Hepatocyte (in vitro differentiated cells): ENCODE data around the gene FOXK1. TPM values are rescaled to one million over a fixed set of nuclear protein-coding genes. Genes with fewer than 3 reads are reported as not detected.

ENCODE experiments used
- DNase-seq: peaks from one replicate; pipeline ENCODE4 v3.0.0-alpha.2; 2016; ENCODE audit warnings: low spot score
- H2AFZ ChIP-seq: fragments of 200-600 bp; sonication (generic); 2 replicates; pipeline ENCODE4 v1.6.0; 2016; ENCODE audit warnings: antibody characterized with exemption, mild to moderate bottlenecking
- H3K27ac ChIP-seq: fragments of 200-600 bp; sonication (generic); 2 replicates; pipeline ENCODE4 v1.5.1; 2016; ENCODE audit warnings: mild to moderate bottlenecking
- H3K27me3 ChIP-seq: fragments of 200-600 bp; sonication (generic); 2 replicates; pipeline ENCODE4 v1.6.1; 2016
- H3K36me3 ChIP-seq: fragments of 200-600 bp; sonication (generic); replicated peaks from 2 replicates; pipeline ENCODE4 v1.5.1; 2016; ENCODE audit warnings: low read depth; ENCODE audit not compliant: insufficient read depth
- H3K4me1 ChIP-seq: fragments of 200-600 bp; sonication (generic); 2 replicates; pipeline ENCODE4 v1.5.1; 2016; ENCODE audit warnings: mild to moderate bottlenecking, moderate library complexity; ENCODE audit not compliant: insufficient read depth
- H3K4me2 ChIP-seq: fragments of 200-600 bp; sonication (generic); 2 replicates; pipeline ENCODE4 v1.6.0; 2016
- H3K4me3 ChIP-seq: fragments of 200-600 bp; sonication (generic); 2 replicates; pipeline ENCODE4 v1.5.1; 2016; ENCODE audit warnings: mild to moderate bottlenecking
- H3K79me2 ChIP-seq: fragments of 200-600 bp; sonication (generic); 2 replicates; pipeline ENCODE4 v1.6.0; 2017; ENCODE audit warnings: mild to moderate bottlenecking
- H3K9me2 ChIP-seq: fragments of 200-600 bp; sonication (generic); replicated peaks from 2 replicates; pipeline ENCODE4 v1.6.0; 2017; ENCODE audit warnings: mild to moderate bottlenecking; ENCODE audit not compliant: insufficient read depth
- H3K9me3 ChIP-seq: fragments of 200-600 bp; sonication (generic); 2 replicates; pipeline ENCODE4 v1.5.1; 2016; ENCODE audit warnings: low read depth, mild to moderate bottlenecking
- H4K20me1 ChIP-seq: fragments of 200-600 bp; sonication (generic); 2 replicates; pipeline ENCODE4 v1.6.0; 2016; ENCODE audit warnings: mild to moderate bottlenecking; ENCODE audit not compliant: insufficient read depth, poor library complexity, severe bottlenecking
- CTCF ChIP-seq: fragments of 200-600 bp; sonication (generic); IDR thresholded peaks from 2 replicates; pipeline ENCODE4 v1.5.1; 2016; ENCODE audit warnings: antibody characterized with exemption, mild to moderate bottlenecking; ENCODE audit not compliant: poor library complexity
- EZH2 ChIP-seq: fragments of 200-600 bp; sonication (generic); IDR thresholded peaks from 2 replicates; pipeline ENCODE4 v1.6.1; 2016; ENCODE audit warnings: antibody characterized with exemption, mild to moderate bottlenecking, borderline replicate concordance
- EZH2phosphoT487 ChIP-seq: fragments of 200-600 bp; sonication (generic); IDR thresholded peaks from one replicate; pipeline ENCODE4 v1.6.1; 2018; ENCODE audit warnings: antibody characterized with exemption, mild to moderate bottlenecking, low read depth, moderate library complexity; ENCODE audit not compliant: unreplicated experiment, severe bottlenecking
- WGBS: methylation state at CpG from one replicate; pipeline ENCODE4 v1.1.6; 2016; ENCODE audit warnings: low lambda C conversion rate; ENCODE audit errors: missing lambda C conversion rate; 5-methylcytosine and 5-hydroxymethylcytosine counted together
- polyA plus RNA-seq: library from polyadenylated mRNA; unstranded; fragments of >200 nt; fragmentation: Nextera tagmentation; extraction: Ambion mirVana; gene quantifications from 2 replicates; pipeline ENCODE4 v1.2.1, GENCODE V29; 2016
- total RNA-seq: library from RNA; depleted of rRNA; stranded (reverse); fragments of >200 nt; gene quantifications from 2 replicates; pipeline ENCODE4 v1.2.3, GENCODE V29; 2014

The FOXK1 gene
- total and polyA plus RNA-seq, 2 experiments from 2014 or later, result 8.3 to 17.8 TPM

DNA sequence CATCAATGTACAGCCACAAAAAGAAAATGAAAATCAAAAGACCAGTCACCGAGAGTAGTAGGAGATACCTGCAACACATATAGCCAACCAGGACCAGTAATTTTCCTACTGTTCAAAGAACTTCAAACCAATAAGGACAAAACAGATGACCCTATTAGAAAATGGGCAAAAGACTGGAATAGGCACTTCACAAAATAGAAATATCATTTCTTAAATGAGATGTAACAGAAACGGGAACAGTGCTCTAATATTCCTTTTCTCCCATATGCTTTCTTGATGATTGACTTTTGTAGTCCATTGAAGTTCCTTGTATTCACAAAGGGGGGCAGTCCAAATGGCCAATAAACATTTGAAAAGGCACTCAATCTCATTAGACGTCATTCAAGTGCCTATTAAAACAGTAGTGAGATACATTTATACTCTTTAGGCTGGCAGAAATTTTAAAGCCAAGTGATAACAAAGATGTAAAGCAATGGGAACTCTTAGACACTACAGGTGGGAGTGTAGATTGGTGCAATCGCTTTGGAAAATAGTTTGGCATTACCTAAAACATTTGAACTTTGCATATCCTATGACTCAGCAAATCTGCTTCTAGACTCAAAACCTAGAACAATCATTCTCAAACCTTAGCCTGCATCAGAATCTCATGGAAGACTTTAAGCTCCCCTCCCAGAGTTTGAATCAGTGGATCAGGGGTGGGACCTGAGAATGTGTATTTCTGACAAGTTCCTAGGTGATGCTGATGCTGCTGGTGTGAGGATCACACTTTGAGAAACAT lies 24.3 kb upstream of the FOXK1 start:
- Histone ChIP-seq H3K9me3 (no peaks in the 10 kb centered on the region), H4K20me1 (no peaks in the 10 kb centered on the region), H3K36me3 (no peaks in the 10 kb centered on the region), H3K4me1 (no peaks in the 10 kb centered on the region), H3K79me2 (no peaks in the 10 kb centered on the region), H3K4me2 (no peak overlapping the region), H3K9me2 (no peaks in the 10 kb centered on the region), H3K4me3 (no peak overlapping the region), H3K27ac (no peak overlapping the region), H2AFZ (no peak overlapping the region), H3K27me3 (no peaks in the 10 kb centered on the region)
- no peak for TF ChIP-seq EZH2
- no peak for TF ChIP-seq CTCF
- no peak for TF ChIP-seq EZH2phosphoT487
- WGBS, result 81% methylated on average over 4 of the region's 4 CpGs
- DNase-seq, result no peak

GRCh38 chr7:4659551-4660286 lies 22.4 kb upstream of the FOXK1 start:
- TF ChIP-seq EZH2 (no peak), CTCF (no peak), EZH2phosphoT487 (no peak)
- no peaks in the 10 kb centered on the region for H3K36me3 ChIP-seq
- no peak for DNase-seq
- no peak overlapping the region for H3K4me3 ChIP-seq
- H4K20me1 ChIP-seq, result no peaks in the 10 kb centered on the region
- no peaks in the 10 kb centered on the region for H3K27me3 ChIP-seq
- H2AFZ ChIP-seq, result no peak overlapping the region
- no peaks in the 10 kb centered on the region for H3K4me1 ChIP-seq
- H3K27ac ChIP-seq, result no peak overlapping the region
- no peaks in the 10 kb centered on the region for H3K9me2 ChIP-seq
- no peaks in the 10 kb centered on the region for H3K79me2 ChIP-seq
- H3K4me2 ChIP-seq, result no peak overlapping the region
- H3K9me3 ChIP-seq, result no peaks in the 10 kb centered on the region
- WGBS, result 77% methylated on average over 2 of the region's 2 CpGs

- no peak overlapping the region for H3K4me3 ChIP-seq
- no peaks in the 10 kb centered on the region for H3K9me3 ChIP-seq
- DNase-seq, result no peak
- no peak overlapping the region for H3K27ac ChIP-seq
- no peaks in the 10 kb centered on the region for H3K27me3 ChIP-seq
- no peak overlapping the region for H3K4me2 ChIP-seq
- H3K36me3 ChIP-seq, result no peaks in the 10 kb centered on the region
- no peaks in the 10 kb centered on the region for H4K20me1 ChIP-seq
- H2AFZ ChIP-seq, result no peak overlapping the region
- no peaks in the 10 kb centered on the region for H3K79me2 ChIP-seq
- 56% methylated on average over 8 of the region's 8 CpGs for WGBS
- H3K9me2 ChIP-seq, result no peaks in the 10 kb centered on the region
- peaks cover 6% of the 10 kb centered on the region for H3K4me1 ChIP-seq
- TF ChIP-seq CTCF (no peak), EZH2phosphoT487 (no peak), EZH2 (no peak)
Observed at GRCh38 chr7:4661871-4662270, 20.2 kb upstream of the FOXK1 start.
